ENCODE results near the gene YKT6.

YKT6 gene

DNA sequence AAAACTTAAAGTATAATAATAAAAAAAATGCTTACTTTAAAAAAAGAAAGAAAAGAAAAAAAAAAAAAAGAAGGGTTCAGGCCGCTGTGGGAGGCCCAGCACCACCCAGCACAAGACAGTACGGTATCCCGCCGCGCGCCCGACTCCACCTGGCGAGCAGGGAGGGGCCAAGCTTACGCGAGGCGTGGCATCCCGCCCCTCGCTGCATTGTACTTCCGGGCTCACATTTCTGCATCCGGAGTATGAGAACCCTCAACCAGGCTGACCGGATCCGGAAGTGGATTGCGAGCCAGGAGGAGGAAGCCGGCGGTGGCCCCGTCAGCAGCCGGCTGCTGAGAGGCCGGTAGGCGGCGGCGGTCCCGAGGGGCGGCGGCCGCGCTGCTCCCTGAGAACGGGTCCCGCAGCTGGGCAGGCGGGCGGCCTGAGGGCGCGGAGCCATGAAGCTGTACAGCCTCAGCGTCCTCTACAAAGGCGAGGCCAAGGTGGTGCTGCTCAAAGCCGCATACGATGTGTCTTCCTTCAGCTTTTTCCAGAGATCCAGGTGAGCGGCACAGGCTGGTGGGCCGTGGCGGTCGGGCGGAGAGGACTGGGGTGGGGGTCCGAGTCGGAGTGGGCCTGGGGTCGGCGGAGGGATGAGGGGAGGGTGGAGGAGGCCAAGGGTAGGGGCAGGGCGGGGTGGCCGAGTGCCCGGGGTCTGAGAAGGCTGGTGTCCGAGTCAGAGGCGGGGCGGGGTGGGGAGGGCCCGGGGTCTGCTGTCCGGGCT lies at the start of gene YKT6:
Gene YKT6 (plus strand): TSS at position 280 of the 763 bp plus-strand sequence. CDS start 158 bp downstream, at position 438.
- peak; percentile 99 for DNase-seq (ENCODE audit: extremely low spot score)
- TF ChIP-seq, protein P1, sequence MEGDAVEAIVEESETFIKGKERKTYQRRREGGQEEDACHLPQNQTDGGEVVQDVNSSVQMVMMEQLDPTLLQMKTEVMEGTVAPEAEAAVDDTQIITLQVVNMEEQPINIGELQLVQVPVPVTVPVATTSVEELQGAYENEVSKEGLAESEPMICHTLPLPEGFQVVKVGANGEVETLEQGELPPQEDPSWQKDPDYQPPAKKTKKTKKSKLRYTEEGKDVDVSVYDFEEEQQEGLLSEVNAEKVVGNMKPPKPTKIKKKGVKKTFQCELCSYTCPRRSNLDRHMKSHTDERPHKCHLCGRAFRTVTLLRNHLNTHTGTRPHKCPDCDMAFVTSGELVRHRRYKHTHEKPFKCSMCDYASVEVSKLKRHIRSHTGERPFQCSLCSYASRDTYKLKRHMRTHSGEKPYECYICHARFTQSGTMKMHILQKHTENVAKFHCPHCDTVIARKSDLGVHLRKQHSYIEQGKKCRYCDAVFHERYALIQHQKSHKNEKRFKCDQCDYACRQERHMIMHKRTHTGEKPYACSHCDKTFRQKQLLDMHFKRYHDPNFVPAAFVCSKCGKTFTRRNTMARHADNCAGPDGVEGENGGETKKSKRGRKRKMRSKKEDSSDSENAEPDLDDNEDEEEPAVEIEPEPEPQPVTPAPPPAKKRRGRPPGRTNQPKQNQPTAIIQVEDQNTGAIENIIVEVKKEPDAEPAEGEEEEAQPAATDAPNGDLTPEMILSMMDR (IDR thresholded peaks at IDR 0.05; ENCODE audit: control extremely low read depth, extremely low read depth, low read depth, missing control alignments): peak; percentile 31
- ChIA-PET POLR2A (interaction anchor here (0.6 to 0.9 kb wide), 2 partner anchors 13 to 57 kb away, joined by 3 read pairs; no protein-coding TSS in a partner anchor), CTCF (interaction anchor here (0.7 to 2.9 kb wide), 13 partner anchors 10 to 373 kb away, joined by 3 to 12 read pairs (median 3); partner anchors contain the start of gene DDX56)

DNA sequence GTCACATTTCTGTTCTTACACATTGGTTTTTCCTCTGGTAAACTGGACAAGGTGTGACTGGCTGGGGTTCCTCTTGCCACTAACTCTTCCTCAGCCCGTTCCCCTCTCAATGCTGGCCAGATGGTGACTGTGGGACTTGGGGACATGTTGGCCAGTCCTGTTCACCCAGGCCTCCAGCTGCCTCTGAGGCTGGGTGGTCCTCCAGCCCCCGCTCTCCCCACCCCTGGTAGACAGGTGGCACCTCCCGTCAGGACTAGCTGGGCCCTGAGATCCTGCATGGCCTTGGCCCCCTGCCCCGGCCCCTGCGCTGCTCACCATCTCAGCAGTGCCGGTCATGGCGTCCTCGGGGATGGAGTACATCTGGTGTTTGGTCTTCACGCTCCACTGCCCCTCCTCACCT lies 48.8 kb upstream of the YKT6 start:
- TF ChIP-seq, protein P1 (IDR thresholded peaks at IDR 0.05; ENCODE audit: control extremely low read depth, extremely low read depth, low read depth, missing control alignments): no peak
- CTCF ChIA-PET: no interaction called here
- no peak for DNase-seq (ENCODE audit: extremely low spot score)
- POLR2A ChIA-PET: no interaction called here

GRCh38 chr7:44152971-44153947 lies 47.5 kb upstream of the YKT6 start:
- POLR2A ChIA-PET: no interaction called here
- CTCF ChIA-PET: interaction anchor here (0.9 to 1.4 kb wide), 3 partner anchors 10 to 412 kb away, joined by 3 to 4 read pairs (median 4); no protein-coding TSS in a partner anchor
- TF ChIP-seq, protein P1 (IDR thresholded peaks at IDR 0.05; ENCODE audit: control extremely low read depth, extremely low read depth, low read depth, missing control alignments): no peak
- no peak for DNase-seq (ENCODE audit: extremely low spot score)

- CTCF ChIA-PET: interaction anchor here (1.0 to 1.4 kb wide), 2 partner anchors 41 to 411 kb away, joined by 3 to 4 read pairs; no protein-coding TSS in a partner anchor
- no peak for DNase-seq (ENCODE audit: extremely low spot score)
- TF ChIP-seq, protein P1 (IDR thresholded peaks at IDR 0.05; ENCODE audit: control extremely low read depth, extremely low read depth, low read depth, missing control alignments): no peak
- POLR2A ChIA-PET: no interaction called here
These were observed 46.8 kb upstream of the YKT6 start for GRCh38 chr7:44153948-44154335.

GRCh38 chr7:44154703-44155102 lies 46.1 kb upstream of the YKT6 start:
- CTCF ChIA-PET: no interaction called here
- no peak for DNase-seq (ENCODE audit: extremely low spot score)
- POLR2A ChIA-PET: no interaction called here
- TF ChIP-seq, protein P1 (IDR thresholded peaks at IDR 0.05; ENCODE audit: control extremely low read depth, extremely low read depth, low read depth, missing control alignments): no peak
